Body of pancreas (tissue), 4 donors: ENCODE data around the gene PACSIN2.

Experiments
- CTCF ChIP-seq, 7 experiments: fragments of 450-650 bp in 4 of 7; fragments of 200-600 bp in 3 of 7; sonication (generic) in 3 of 7; IDR thresholded peaks; one replicate each; pipeline ENCODE4 v1.5.1; 2016 to 2019; ENCODE audit warnings: antibody characterized with exemption in 7 of 7
- POLR2A ChIP-seq, 3 donors: fragments of 450-650 bp; IDR thresholded peaks; one replicate each; pipeline ENCODE4 v1.6.1; 2016; ENCODE audit warnings: antibody characterized with exemption in 3 of 3, mild to moderate bottlenecking in 2 of 3

GRCh38 chr22:42906605-42907348, 108.2 kb downstream of the PACSIN2 start:
- TF ChIP-seq CTCF (IDR thresholded peaks at IDR 0.05) (no peak), POLR2A (IDR thresholded peaks at IDR 0.05) (no peak)
